ENCODE results near the gene ANKFY1.

DNA sequence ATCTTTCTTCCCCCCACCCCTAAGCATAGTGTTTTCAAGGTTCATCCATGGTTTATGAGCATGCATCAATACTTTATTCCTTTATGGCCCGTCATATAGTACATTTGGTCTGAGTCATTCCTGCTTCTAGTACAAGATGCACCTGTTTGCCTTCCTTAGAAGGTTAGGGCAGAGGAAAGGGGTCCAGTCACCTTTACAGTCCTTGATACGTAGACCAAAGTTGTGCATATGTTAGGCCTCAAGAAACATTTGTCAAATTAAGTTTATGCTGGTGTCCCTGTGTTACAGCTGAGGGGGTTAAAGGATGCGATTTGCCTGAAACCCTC lies 119.4 kb downstream of the ANKFY1 start:
- no peak for TF ChIP-seq POLR2AphosphoS5 (IDR thresholded peaks at IDR 0.05; ENCODE audit: insufficient read depth in 1 of 2, low read depth in 1 of 2)
- TF ChIP-seq, protein P1, sequence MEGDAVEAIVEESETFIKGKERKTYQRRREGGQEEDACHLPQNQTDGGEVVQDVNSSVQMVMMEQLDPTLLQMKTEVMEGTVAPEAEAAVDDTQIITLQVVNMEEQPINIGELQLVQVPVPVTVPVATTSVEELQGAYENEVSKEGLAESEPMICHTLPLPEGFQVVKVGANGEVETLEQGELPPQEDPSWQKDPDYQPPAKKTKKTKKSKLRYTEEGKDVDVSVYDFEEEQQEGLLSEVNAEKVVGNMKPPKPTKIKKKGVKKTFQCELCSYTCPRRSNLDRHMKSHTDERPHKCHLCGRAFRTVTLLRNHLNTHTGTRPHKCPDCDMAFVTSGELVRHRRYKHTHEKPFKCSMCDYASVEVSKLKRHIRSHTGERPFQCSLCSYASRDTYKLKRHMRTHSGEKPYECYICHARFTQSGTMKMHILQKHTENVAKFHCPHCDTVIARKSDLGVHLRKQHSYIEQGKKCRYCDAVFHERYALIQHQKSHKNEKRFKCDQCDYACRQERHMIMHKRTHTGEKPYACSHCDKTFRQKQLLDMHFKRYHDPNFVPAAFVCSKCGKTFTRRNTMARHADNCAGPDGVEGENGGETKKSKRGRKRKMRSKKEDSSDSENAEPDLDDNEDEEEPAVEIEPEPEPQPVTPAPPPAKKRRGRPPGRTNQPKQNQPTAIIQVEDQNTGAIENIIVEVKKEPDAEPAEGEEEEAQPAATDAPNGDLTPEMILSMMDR (IDR thresholded peaks at IDR 0.05) = no peak

All from vagina (tissue), 2 donors.